NCI-H2029 treated with DMSO at 0.1 percent for 48 hours (cell line): ENCODE data around the gene TECTA.
"Not testable (repeated sequence)": the region's sequence is repeated elsewhere in the genome, so short reads cannot be mapped to it uniquely, and the experiment has no call there.

Experiments used
- DNase-seq: peaks from one replicate; lab custom pipeline; 2025; lab: John Stamatoyannopoulos, UW

Gene TECTA

GRCh38 chr11:121177629-121178028 lies 76.6 kb downstream of the TECTA start:
- DNase-seq = not testable (repeated sequence)

GRCh38 chr11:121179306-121179705 lies 78.3 kb downstream of the TECTA start:
- no peak for DNase-seq

GRCh38 chr11:121180183-121180582 lies 79.1 kb downstream of the TECTA start:
- DNase-seq = no peak

- DNase-seq = no peak
These were observed 87.7 kb downstream of the TECTA start for GRCh38 chr11:121188776-121189175.

GRCh38 chr11:121191818-121192217 lies 90.8 kb downstream of the TECTA start:
- no peak for DNase-seq

GRCh38 chr11:121194731-121195596 lies 93.9 kb downstream of the TECTA start:
- DNase-seq = peak; percentile 68

- no peak for DNase-seq
These were observed 97.4 kb downstream of the TECTA start for GRCh38 chr11:121198491-121198890.

- no peak for DNase-seq
These were observed 98.5 kb downstream of the TECTA start for GRCh38 chr11:121199516-121199915.

- no peak for DNase-seq
These were observed 105.8 kb downstream of the TECTA start for GRCh38 chr11:121206810-121207209.

- no peak for DNase-seq
These were observed 106.6 kb downstream of the TECTA start for GRCh38 chr11:121207485-121208115.

GRCh38 chr11:121210445-121211080 lies 109.5 kb downstream of the TECTA start:
- DNase-seq = no peak

GRCh38 chr11:121211626-121212025 lies 110.6 kb downstream of the TECTA start:
- DNase-seq = no peak

- no peak for DNase-seq
These were observed 111.7 kb downstream of the TECTA start for GRCh38 chr11:121212536-121213361.

GRCh38 chr11:121213362-121213893 lies 112.4 kb downstream of the TECTA start:
- no peak for DNase-seq

GRCh38 chr11:121214861-121215260 lies 113.8 kb downstream of the TECTA start:
- DNase-seq = no peak

GRCh38 chr11:121221496-121222200 lies 120.6 kb downstream of the TECTA start:
- no peak for DNase-seq

- DNase-seq = no peak
These were observed 122.1 kb downstream of the TECTA start for GRCh38 chr11:121223161-121223560.

GRCh38 chr11:121225382-121225781 lies 124.3 kb downstream of the TECTA start:
- DNase-seq = no peak

- no peak for DNase-seq
These were observed 125.6 kb downstream of the TECTA start for GRCh38 chr11:121226415-121227263.

GRCh38 chr11:121228851-121229250 lies 127.8 kb downstream of the TECTA start:
- DNase-seq = no peak
